UCSD-AML1 (cell line): ENCODE results near the gene CGGBP1.
A peak's percentile ranks its signal among the peaks of the same experiment; 100 is the strongest.

Experiments
- DNase-seq: peaks from one replicate; lab custom pipeline; 2025; ENCODE audit not compliant: unreplicated experiment; lab: John Stamatoyannopoulos, UW

Gene CGGBP1

GRCh38 chr3:88058581-88059379 lies at the start of gene CGGBP1, which contains the start of gene ZNF654:
Gene CGGBP1 (minus strand): TSS chr3:88059005. CDS start chr3:88055976, 3,029 bp downstream.
Gene ZNF654 (plus strand): TSS chr3:88059255. CDS start chr3:88059320, 65 bp downstream.
- DNase-seq, result peak; percentile 99

- no peak for DNase-seq
Measured at GRCh38 chr3:88105325-88105724, 46.5 kb upstream of the CGGBP1 start.

- DNase-seq, result no peak
Measured at GRCh38 chr3:88101142-88101541, 42.3 kb upstream of the CGGBP1 start.

- DNase-seq, result no peak
Measured at GRCh38 chr3:88093266-88093665, 34.5 kb upstream of the CGGBP1 start.

GRCh38 chr3:88092270-88092669 lies 33.5 kb upstream of the CGGBP1 start:
- no peak for DNase-seq

GRCh38 chr3:88090681-88091080 lies 31.9 kb upstream of the CGGBP1 start:
- DNase-seq, result no peak

GRCh38 chr3:88084097-88084501 lies 25.3 kb upstream of the CGGBP1 start:
- DNase-seq, result no peak

- DNase-seq, result no peak
Measured at GRCh38 chr3:88082854-88083253, 24.0 kb upstream of the CGGBP1 start.

GRCh38 chr3:88078932-88079331 lies 20.1 kb upstream of the CGGBP1 start:
- DNase-seq, result no peak

GRCh38 chr3:88076712-88077111 lies 17.9 kb upstream of the CGGBP1 start:
- DNase-seq, result no peak

GRCh38 chr3:88075497-88075896 lies 16.7 kb upstream of the CGGBP1 start:
- no peak for DNase-seq

- DNase-seq, result peak; percentile 5
Measured at GRCh38 chr3:88075072-88075471, 16.3 kb upstream of the CGGBP1 start.

GRCh38 chr3:88061746-88062145 lies 2.9 kb upstream of the CGGBP1 start:
- no peak for DNase-seq

GRCh38 chr3:88059380-88060170 lies 770 bp upstream of the CGGBP1 start:
- peak; percentile 57 for DNase-seq

GRCh38 chr3:88058306-88058580 lies 562 bp downstream of the CGGBP1 start:
- DNase-seq, result no peak

GRCh38 chr3:88057630-88058305 lies 1.0 kb downstream of the CGGBP1 start:
- no peak for DNase-seq

GRCh38 chr3:88046766-88047165 lies 12.0 kb downstream of the CGGBP1 start:
- no peak for DNase-seq

- no peak for DNase-seq
Measured at GRCh38 chr3:88044411-88044810, 14.4 kb downstream of the CGGBP1 start.

- DNase-seq, result peak; percentile 6
Measured at GRCh38 chr3:88041005-88041404, 17.8 kb downstream of the CGGBP1 start.

GRCh38 chr3:88040529-88040928 lies 18.3 kb downstream of the CGGBP1 start:
- DNase-seq, result no peak

- no peak for DNase-seq
Measured at GRCh38 chr3:88038566-88038965, 20.2 kb downstream of the CGGBP1 start.

GRCh38 chr3:88036221-88036620 lies 22.6 kb downstream of the CGGBP1 start:
- DNase-seq, result no peak
